Measurements from ENCODE around the gene ADGRE1. TPM values are rescaled to one million over a fixed set of nuclear protein-coding genes. Genes with fewer than 3 reads are reported as not detected.

Gene ADGRE1
- total and polyA plus RNA-seq, 2 of the 13 experiments (the other 11 are each of a cell fraction or from before 2014, with no cell fraction given): not detected

GRCh38 chr19:6914321-6914720 is 26.9 kb downstream of the ADGRE1 start:
- BruUV-seq (replicated peaks): no TSS peak
- TF ChIP-seq EEA1 (CRISPR knock-in tag; IDR thresholded peaks at IDR 0.05; ENCODE audit: borderline replicate concordance) (no peak), RAD51 (IDR thresholded peaks at IDR 0.05; ENCODE audit: borderline replicate concordance) (no peak), ZFP62 (CRISPR knock-in tag; IDR thresholded peaks at IDR 0.05) (no peak), ETV5 (CRISPR knock-in tag; IDR thresholded peaks at IDR 0.05; ENCODE audit: borderline replicate concordance) (no peak), ZSCAN29 (CRISPR knock-in tag; conservative IDR thresholded peaks at IDR 0.05) (no peak), WIZ (CRISPR knock-in tag; IDR thresholded peaks at IDR 0.05) (no peak), THAP8 (CRISPR knock-in tag; IDR thresholded peaks at IDR 0.05; ENCODE audit: borderline replicate concordance) (no peak), STAG1 (CRISPR knock-in tag; IDR thresholded peaks at IDR 0.05) (no peak), ATF3 (CRISPR knock-in tag; IDR thresholded peaks at IDR 0.05) (no peak), ZXDC (CRISPR knock-in tag; IDR thresholded peaks at IDR 0.05) (no peak), ZNF773 (CRISPR knock-in tag; IDR thresholded peaks at IDR 0.05; ENCODE audit: borderline replicate concordance) (no peak), ETV6 (CRISPR knock-in tag; conservative IDR thresholded peaks at IDR 0.05) (no peak), JARID2 (CRISPR knock-in tag; IDR thresholded peaks at IDR 0.05; ENCODE audit: insufficient replicate concordance) (no peak), SIX1 (CRISPR knock-in tag; IDR thresholded peaks at IDR 0.05; ENCODE audit: borderline replicate concordance) (no peak), KDM5B (CRISPR knock-in tag; IDR thresholded peaks at IDR 0.05; ENCODE audit: borderline replicate concordance) (no peak), CBFB (CRISPR knock-in tag; IDR thresholded peaks at IDR 0.05) (no peak), ZNF782 (CRISPR knock-in tag; IDR thresholded peaks at IDR 0.05; ENCODE audit: borderline replicate concordance) (no peak), ZNF713 (CRISPR knock-in tag; IDR thresholded peaks at IDR 0.05) (no peak)
- CTCF ChIA-PET (ENCODE audit: low intra/inter-chr PET ratio, low total read pairs): no interaction called here

More at GRCh38 chr19:6914321-6914720, 26.9 kb downstream of the ADGRE1 start:
- no peak overlapping the region for H3K4me2 ChIP-seq (ENCODE audit: low read depth, low read length)
- ATAC-seq (no peak), DNase-seq (ENCODE audit: low spot score) (no peak), FAIRE-seq (no peak)
- no peak overlapping the region for H3K4me3 ChIP-seq (replicated peaks in 1 of 3; ENCODE audit: insufficient read depth in 1 of 3, low read depth in 2 of 3, low read length in 3 of 3)
- H3K27me3 ChIP-seq (ENCODE audit: control insufficient read depth in 1 of 2, insufficient read depth in 2 of 2, low read length in 2 of 2): no peaks in the 10 kb centered on the region
- H3K27ac ChIP-seq (ENCODE audit: extremely low read length, insufficient read depth, low read length): no peak overlapping the region
- H3K9ac ChIP-seq (ENCODE audit: insufficient read depth, low read depth, low read length): no peak overlapping the region
- intact Hi-C loops (cut with micrococcal nuclease; ENCODE audit: unreplicated experiment): no loop called here
- no peaks in the 10 kb centered on the region for H3K79me2 ChIP-seq (ENCODE audit: insufficient read depth, low read length)
- in situ Hi-C loops (cut with HindIII; ENCODE audit: extremely low pct_ligation_motif_present, low pct_unique_long_range_greater_than_20kb): no loop called here
- 0% methylated on average over 2 of the region's 2 CpGs for WGBS (ENCODE audit: low lambda C conversion rate)
- H4K20me1 ChIP-seq (ENCODE audit: insufficient read depth, low read length): no peaks in the 10 kb centered on the region
- no peaks in the 10 kb centered on the region for H3K36me3 ChIP-seq (replicated peaks in 1 of 2; ENCODE audit: control insufficient read depth in 1 of 2, insufficient read depth in 2 of 2, low read length in 2 of 2)
- H3K4me1 ChIP-seq (ENCODE audit: insufficient read depth, low read length): no peaks in the 10 kb centered on the region
- no peak overlapping the region for H2AFZ ChIP-seq (ENCODE audit: low read length)
- peaks cover 16% of the 10 kb centered on the region for H3K9me3 ChIP-seq (ENCODE audit: low read length)
- POLR2A ChIA-PET: no interaction called here

Data from HepG2 (cell line).